AG10803 (cell line): ENCODE data around the gene EYS.
A peak's percentile ranks its signal among the peaks of the same experiment; 100 is the strongest.

ENCODE experiments used
- DNase-seq: peaks from one replicate; pipeline ENCODE4 v3.0.0; 2010; ENCODE audit warnings: low read depth
- H3K4me3 ChIP-seq: 2 replicates; pipeline ENCODE4 v1.5.1; 2011; ENCODE audit warnings: mild to moderate bottlenecking, low read length, control low read depth
- TF ChIP-seq, protein P1 (sequence below): conservative IDR thresholded peaks from 2 replicates; pipeline ENCODE4 v1.5.1; 2011; ENCODE audit warnings: mild to moderate bottlenecking, low read length, control low read depth, inconsistent platforms

EYS gene

DNA sequence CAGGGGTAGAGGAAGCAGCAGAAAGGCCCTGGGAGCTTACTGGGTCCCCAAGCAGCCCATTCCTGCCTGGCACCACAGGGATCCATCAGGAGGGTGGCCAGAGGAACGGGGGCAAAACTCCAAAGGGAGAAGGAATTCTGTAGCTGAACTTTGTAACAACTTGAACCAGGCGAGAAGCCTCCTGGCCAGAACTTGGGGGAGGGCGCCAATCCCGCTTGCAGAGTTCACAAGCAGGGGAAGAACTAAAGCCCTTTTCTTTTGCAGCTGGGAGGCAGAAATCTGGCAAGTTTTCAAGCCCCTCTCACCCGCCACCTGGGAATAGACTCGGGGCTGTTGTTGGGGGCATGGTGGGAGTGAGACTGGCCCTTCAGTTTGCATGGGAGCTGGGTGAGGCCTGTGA is 1882.3 kb downstream of the EYS start:
- no peak for DNase-seq
- H3K4me3 ChIP-seq: no peak overlapping the region
- TF ChIP-seq, protein P1, sequence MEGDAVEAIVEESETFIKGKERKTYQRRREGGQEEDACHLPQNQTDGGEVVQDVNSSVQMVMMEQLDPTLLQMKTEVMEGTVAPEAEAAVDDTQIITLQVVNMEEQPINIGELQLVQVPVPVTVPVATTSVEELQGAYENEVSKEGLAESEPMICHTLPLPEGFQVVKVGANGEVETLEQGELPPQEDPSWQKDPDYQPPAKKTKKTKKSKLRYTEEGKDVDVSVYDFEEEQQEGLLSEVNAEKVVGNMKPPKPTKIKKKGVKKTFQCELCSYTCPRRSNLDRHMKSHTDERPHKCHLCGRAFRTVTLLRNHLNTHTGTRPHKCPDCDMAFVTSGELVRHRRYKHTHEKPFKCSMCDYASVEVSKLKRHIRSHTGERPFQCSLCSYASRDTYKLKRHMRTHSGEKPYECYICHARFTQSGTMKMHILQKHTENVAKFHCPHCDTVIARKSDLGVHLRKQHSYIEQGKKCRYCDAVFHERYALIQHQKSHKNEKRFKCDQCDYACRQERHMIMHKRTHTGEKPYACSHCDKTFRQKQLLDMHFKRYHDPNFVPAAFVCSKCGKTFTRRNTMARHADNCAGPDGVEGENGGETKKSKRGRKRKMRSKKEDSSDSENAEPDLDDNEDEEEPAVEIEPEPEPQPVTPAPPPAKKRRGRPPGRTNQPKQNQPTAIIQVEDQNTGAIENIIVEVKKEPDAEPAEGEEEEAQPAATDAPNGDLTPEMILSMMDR: no peak

DNA sequence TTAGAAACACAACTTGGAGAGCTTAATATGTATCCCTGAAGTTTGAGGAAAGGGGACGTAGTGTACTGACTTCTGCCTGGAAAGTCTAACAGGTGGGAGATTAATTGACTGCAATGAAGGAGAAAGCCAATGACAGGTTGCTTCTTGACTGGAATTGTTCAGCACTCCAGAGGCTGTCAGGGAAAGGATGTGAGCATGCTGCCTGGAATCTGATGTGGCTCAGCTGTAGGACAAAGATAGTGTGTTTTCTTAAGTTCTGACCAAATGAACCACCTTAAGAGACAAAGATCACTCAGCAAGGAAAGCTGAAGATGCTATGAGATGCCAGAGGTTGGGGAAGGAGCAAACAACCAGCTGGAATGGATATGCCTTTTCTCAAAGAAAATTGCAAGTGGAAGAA is 1885.6 kb downstream of the EYS start:
- DNase-seq: no peak
- TF ChIP-seq, protein P1: no peak
- no peak overlapping the region for H3K4me3 ChIP-seq

DNA sequence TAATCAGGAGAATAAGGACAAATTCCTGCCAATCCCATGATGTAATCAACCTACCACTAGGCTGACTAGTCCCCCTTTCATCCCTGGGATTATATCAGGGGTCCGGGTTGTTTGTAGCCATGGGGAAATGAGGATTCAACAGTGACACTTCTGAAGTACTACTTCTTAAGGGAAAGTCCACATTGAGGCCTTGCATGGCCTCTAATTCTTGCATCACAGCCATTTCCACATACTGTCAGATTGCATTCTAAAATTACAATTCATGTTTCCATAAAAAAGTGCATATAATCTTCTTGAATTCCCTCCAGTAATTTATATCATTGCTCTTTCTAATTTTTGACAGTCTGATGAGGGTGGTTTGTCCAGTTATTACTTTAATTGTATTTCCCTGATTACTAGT is 1887.2 kb downstream of the EYS start:
- TF ChIP-seq, protein P1: no peak
- no peak for DNase-seq
- H3K4me3 ChIP-seq: no peak overlapping the region

DNA sequence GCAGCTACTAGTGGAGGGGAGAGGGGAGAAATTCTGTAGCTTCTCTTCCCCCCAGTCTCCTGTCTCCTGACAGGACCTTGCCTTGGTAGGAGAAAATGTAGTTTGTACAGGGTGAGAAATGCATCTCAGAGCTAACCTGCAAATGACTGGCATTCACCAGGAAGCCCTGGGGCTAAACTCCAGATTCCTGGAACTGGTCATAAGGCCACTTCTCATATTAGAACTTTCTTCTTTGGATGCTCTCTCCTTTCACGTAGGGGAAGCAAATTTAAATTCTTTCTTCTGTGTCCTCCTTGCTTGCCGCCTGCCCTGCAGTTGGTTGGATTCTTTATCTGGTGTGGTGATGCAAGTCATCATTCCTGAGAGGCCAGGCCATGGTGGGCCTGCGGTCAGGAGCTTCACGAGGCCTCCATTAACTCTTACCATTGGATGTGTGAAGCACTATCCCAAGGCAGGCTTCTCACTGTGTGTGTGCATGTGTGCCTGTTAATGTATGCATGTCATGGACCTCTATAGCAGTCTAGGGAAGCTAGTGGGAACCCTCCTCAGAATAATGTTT is 1889.5 kb downstream of the EYS start:
- DNase-seq: no peak
- TF ChIP-seq, protein P1: no peak
- no peak overlapping the region for H3K4me3 ChIP-seq

DNA sequence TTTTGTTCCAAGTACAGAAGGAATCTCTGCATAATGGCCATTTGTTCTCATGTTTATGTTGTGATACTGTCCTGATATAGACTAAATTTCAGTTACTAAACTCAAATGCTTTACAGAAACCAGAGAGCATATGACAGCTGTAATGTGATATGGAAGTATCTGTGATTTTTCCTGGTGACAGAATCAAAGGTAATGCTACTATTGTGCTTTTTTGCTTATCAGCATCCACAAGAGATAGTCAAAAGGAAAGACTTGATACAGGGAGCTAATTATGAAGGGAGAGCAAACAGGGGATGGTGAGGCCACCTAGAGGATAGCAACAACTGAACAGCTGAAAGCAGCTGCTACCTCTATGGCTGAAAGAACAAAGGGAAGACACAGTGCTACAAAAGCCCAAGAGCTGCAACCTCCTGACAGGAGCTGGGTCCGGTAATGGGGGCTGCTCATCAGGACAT is 1890.0 kb downstream of the EYS start:
- no peak for DNase-seq
- TF ChIP-seq, protein P1: peak; percentile 44
- no peak overlapping the region for H3K4me3 ChIP-seq

DNA sequence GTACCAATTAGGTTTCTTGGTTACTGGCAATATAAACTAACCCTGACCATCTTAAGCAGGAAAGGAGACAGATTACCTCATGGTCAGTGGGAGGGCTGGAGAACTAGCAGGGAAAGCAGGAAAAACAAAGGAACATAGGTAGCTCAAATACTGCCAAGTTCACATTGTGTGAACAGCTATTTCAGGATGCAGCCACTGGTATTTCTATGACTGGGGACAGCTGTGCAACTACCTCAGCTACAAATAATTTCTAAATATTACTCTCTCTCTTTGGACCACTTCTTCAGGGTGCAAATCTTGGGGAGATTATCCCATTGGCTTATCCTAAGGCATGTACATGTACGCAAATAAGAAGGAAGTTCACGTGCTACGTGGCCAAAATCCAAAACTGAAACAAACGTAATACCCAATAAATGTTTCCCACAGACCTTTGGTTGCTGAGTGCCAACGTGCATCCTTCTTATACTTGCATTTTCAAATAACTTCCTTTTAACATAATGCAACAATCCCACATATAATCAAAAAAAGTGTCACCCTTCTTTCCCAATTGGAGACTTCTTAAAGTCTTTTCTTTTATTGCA is 1890.5 kb downstream of the EYS start:
- TF ChIP-seq, protein P1: no peak
- H3K4me3 ChIP-seq: no peak overlapping the region
- DNase-seq: no peak

DNA sequence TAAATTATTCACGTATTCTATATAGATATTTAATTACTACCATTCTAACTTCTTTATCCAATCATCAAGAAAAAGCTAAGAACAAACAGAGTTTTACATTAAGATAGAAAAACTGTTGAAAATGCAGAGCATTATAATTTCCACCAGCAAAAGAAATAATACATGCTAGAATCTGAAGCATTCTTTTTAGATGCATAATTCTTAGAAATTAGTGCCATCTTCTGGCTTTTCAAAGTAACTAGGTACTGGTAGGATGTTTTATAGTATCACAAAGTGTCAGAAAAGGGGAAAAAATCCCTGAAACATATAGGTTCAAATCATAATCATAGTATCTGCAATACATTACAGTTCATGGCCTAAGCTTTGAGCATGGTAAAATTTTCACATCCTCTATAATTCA is 1892.6 kb downstream of the EYS start:
- DNase-seq: no peak
- no peak overlapping the region for H3K4me3 ChIP-seq
- TF ChIP-seq, protein P1: no peak; the same call in 1 of the 2 replicates
